Medulla oblongata (tissue), 1 donor: Measurements from ENCODE around the gene MRM2.
"Not testable (repeated sequence)": the region's sequence is repeated elsewhere in the genome, so short reads cannot be mapped to it uniquely, and the experiment has no call there.

ENCODE experiments used
- DNase-seq: peaks from one replicate; pipeline ENCODE4 v3.0.0-alpha.2; 2015; ENCODE audit errors: extremely low spot score

Gene MRM2

DNA sequence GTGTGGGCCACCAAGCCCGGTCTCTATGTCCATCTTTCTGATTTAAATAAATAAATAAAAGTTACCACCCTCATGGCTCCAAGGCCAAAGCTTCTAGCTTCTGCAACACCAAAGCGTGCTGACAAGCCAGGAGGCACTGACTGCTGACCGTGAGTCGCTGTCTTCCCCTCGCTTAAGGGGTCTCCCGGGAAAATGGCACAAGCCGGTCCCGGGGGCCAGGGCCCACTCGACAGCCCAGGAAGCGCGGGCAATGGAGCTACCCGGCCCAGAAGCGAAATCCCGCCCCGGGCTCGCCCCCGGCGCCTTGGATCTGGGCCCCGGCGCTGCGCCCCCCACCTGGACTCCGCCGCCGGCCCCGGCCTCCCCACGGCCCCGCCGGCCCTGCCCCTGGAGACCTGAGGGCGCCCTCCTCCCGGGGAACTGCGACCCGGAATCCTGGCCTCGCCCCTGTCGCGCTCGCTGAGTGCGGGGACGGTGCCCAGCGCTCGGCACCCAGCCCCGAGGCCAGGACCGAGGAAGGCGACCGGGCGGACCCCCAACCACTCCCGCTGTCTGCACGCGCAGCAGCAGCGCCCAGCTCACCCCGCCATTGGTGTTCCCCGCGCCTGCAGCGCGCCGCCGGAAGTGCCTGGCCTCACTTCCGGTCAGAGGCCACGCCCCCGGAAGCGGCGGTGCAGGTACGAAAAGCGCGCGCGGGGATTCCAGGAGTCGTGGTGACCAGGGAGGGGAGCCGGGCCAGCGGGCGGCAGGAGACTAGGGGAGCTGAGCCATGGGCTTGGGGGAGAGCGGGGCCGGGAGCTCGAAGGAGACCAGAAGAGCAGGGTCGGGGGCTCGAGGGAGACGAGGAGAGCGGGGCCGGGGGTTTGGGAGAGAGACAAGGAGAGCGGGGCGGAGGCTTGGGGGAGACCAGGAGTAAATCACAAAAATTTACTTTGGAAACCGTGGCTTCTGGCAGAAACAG lies at the start of gene MRM2, which contains the start of gene NUDT1:
Gene MRM2 (minus strand): TSS at position 626 of the 961 bp plus-strand sequence. CDS start 36 bp downstream, at position 590.
Gene NUDT1 (plus strand): TSS at position 647 of the 961 bp plus-strand sequence. CDS start 2,349 bp downstream, outside the sequence.
- peak; percentile 82 for DNase-seq

DNA sequence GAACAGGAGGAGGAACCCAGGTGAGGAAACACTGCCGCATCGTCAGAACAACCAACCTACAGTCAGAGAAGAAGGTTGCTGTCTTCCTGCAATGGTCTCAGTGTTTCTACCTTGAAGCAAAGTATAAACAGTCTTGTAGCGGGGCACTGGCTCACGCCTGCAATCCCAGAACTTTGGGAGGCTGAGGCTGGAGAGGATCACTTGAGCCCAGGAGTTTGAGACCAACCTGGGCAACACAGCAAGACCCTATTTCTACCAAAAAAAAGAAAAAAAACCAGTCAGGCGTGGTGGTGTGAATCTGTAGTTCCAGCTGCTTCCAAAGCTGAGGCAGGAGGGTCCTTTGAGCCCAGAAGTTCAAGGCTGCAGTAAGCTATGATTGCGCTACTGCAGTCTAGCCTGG lies 48.9 kb upstream of the MRM2 start:
- no peak for DNase-seq

DNA sequence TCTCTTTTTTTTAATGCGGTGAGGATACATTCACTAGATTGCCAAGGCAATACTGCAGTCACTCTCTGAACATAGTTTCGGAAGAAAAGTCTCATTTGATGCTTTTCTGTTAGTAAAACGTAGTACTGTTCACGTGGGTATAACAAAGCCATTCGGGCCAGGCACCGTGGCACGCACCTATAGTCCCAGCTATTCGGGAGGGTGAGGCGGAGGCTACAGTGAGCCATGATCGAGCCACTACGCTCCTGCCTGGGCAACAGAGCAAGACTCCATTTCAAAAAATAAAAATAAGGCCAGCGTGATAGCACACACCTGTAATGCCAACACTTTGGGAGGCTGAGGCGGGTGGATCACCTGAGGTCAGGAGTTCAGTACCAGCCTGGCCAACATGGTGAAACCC lies 47.6 kb upstream of the MRM2 start:
- no peak for DNase-seq

DNA sequence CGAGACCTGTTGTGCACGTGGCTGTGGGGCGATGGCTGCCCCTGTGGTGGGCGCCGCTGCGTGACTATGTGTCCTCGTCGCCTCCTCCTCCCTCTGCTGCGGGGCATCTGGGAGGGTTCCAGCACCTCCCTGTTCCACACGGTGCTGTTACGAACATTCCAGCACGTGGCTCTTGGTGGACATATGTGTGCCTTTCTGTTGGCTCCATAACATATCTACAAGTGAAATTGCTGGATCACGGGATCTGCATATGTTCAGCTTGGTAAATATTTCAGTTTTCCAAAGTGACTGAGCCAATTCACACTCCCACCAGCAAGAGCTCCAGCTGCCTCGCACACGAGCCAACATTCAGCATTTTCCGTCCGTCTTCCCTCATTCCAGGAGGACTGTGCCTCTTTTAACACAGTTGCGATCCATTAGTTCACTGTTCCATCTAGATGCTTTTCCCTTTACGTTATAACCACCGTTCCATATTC lies 47.1 kb upstream of the MRM2 start:
- DNase-seq, result no peak

DNA sequence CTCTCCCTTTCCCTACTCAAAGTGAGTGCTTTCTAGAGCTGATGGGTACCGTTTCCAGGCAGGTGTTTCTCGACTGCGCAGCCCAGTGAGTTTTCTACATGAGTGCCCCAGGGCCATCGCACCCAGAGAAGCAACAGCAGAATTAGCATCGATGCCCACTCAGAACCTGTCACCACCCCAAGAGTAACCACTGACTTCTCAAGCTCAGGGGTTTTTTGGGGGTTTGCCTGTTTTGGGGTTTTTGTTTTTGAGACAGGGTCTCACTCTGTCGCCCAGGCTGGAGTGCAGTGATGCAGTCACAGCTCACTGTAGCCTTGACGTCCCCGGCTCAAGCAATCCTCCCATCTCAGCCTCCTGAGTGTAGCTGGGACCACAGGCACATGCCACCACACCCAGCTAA lies 46.5 kb upstream of the MRM2 start:
- DNase-seq, result no peak

DNA sequence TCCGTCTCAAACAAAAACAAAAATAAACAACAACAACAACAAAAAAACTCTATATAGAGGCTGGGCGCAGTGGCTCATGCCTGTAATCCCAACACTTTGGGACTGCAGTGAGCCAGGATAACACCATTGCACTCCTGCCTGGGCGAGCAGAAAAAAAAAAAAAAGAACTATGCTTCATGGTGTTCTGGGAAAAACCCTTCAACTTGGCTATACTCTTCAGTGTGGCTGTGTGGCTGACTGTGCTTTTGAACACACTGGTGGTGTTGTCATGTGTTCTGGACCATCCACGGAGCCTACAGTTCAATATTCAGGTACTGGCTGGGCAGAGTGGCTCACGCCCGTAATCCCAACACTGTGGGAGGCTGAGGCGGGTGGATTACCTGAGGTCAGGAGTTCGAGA lies 45.7 kb upstream of the MRM2 start:
- DNase-seq, result no peak

DNA sequence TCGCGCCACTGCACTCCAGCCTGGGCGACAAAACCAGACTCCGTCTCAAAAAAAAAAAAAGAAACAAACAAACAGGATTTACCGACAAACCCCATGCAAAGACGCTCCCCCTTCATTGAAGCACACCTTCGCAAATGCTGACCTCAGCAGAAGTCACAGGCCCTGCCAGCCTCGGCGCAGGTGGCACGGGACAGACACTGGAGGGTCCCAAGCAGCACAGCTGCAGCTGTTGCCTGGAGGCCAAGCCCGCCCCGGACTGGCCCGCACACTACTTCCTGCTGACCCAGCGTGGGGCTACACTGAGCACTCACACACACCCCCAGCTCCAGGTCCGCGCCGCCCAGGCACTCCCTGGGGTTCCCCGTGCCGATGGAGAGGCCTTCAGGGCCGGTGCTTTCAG lies 41.1 kb upstream of the MRM2 start:
- DNase-seq, result no peak

DNA sequence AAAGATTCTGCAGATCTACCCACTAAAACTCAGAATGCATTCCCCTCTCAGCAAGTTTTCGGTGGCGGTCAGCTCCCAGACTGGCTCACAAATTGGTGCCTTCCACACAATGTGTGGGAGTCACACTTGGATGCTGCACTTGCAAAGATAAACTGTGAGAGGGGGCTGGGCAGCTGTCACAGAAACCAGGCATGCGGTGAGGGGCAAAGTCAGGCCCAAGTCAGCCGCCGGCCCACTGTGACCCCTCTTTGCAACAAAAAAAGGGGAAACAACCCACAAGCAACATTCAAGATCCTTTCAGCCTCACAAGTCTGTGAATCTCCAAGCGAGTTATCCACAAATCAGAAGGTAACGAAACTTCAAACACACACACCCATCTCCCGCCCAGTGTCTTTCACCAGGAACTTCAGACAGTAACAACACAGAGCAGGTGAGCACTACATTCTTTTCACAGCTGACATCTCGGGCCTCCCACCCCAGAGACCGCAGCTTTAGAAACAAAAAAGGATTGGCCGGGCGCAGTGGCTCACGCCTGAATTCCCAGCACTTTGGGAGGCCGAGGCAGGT lies 40.3 kb upstream of the MRM2 start:
- no peak for DNase-seq

DNA sequence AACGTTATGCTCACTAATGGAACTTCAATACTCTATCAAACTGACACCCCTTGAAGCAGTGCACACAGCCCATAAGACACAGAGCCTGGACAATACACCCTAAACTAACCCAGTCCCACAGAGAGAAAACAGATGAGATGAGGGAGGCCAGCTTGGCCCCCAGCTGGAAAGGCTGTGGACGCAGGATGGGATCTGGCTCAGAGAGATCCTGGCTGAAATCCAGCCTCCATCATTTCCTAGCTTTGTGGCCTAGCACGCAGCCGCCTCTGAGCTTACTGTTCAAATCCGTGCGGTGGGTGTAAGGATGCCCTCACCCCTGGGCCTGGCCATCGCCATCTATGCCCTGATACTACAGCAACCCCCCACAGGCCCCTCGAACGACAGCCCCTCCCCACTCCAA lies 39.5 kb upstream of the MRM2 start:
- peak; percentile 59 for DNase-seq

DNA sequence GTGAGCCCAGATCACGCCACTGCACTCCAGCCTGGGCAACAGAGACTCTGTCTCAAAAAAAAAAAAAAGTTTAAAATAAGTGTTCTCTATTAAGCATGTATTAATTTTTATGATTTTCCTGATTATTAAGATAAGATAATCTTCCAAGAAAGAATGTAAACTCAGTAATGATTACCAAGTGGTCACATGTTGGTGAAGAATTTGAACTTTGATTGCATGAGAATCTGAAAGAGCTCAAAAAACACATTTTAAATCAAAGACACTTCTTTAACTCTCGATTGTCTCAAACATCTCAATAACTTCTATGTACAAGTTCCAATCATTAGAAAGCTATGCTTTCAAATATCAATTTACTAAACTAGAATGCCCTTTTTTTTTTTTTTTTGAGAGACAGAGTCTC lies 38.4 kb upstream of the MRM2 start:
- DNase-seq, result no peak

DNA sequence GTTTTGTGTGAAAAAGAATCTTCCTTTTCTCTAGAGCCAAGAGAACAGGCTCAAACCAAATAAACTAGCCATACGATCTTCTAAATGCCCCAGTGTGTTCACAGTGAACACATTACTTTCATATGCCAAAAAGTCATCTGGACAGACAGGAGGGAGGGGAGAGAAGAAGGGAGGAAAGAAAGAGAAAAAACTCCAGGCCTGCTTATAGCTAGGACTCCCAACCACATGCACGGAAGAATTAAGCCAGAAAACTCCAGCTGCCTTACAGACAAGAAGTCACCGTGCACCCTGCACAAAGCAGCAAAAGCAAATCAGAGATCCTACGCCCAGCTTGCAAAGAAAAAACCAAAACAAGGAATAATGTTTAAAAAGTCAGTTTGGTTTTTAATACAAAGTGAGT lies 37.9 kb upstream of the MRM2 start:
- no peak for DNase-seq

DNA sequence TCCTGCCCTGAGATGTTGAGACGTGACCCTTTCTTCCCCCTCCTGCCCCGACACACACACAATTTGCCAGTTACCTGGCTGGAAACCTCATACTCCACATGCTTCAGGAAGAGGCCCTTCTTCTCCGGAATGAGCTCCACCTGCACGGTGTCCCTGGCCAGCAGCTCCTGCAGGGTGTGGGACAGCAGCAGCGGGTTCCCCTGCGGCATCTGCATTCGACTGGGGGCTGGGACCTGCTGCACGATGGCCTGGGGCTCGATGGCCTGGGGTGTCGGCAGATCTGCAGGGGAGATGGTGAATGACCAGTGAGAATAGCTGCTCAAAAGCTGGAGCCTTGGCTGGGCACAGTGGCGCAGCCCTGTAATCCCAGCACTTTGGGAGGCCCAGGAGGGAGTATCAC lies 36.0 kb upstream of the MRM2 start:
- DNase-seq, result no peak

DNA sequence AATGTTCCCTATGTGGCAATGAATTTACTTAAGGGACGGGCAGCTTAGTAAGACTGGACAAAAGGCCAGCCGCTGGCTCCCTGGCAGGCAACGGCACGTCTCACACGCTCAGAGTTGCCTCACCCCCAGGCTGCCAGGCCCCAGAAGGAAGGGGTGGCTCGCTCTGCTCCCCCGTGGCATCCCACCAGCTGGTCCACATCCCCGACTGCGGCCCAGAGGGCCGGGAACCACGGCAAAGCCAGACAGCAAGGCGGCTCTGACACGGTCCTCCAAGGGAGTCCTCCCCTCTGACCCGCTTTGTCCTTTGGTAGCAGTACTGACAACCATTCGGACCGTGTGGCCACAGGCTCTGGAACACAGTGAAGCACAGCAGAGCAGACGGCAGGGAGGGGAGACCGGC lies 34.1 kb upstream of the MRM2 start:
- DNase-seq, result peak; percentile 9

DNA sequence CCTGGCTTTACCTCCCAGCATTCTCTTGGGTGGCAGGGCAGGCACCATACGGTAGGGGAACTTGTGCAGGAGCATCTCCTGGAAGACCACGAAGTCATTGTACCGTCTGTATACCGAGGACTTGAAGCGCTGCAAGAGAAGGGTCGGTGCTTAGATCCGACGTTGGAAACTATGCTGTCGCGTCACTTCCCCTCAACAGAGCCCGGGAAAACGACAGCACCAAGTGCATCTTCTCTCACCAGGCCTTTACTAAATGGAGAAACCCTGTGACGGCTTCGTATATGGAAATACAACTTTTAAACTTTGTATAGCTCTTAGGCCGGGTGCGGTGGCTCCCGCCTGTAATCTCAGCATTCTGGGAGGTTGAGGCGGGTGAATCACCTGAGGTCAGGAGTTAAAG lies 33.1 kb upstream of the MRM2 start:
- DNase-seq, result no peak

DNA sequence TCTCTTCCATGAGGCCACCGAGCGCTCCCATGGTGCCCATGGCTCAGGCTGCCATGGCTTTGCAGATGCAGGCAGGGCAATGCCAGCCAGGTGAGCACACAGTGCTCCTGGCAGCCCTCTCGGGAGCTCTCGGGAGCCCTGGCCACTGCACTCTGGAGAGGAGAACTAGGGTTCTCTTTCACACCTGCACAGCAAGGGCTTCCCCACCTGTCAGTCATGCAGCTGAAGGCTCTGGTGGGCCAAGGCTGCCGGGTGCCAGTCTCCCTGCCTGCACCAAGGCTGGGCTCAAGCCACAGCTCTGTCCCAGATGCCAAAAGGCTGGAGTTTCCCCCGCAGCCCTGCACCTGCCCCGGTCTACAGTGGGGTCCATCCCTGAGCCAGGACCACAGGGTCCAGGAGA lies 32.7 kb upstream of the MRM2 start:
- no peak for DNase-seq

DNA sequence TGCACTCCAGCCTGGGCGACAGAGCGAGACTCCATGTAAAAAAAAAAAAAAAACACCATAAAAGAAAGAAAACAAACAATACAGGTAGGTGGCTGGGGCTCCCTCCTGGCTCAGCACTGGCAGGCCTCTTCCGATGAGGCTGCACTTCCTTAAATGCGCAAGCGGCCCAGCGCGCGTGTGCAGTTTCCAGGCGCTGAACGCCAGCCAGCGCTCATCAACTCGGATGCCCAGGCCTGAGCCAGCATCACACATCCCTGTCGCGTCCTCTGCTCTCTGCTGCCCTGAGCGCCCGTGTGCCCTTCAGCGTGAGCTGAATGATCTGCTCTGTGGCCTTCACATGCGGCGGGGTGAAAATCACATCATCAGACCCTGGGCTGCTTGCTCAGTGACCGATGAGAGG lies 31.9 kb upstream of the MRM2 start:
- no peak for DNase-seq

DNA sequence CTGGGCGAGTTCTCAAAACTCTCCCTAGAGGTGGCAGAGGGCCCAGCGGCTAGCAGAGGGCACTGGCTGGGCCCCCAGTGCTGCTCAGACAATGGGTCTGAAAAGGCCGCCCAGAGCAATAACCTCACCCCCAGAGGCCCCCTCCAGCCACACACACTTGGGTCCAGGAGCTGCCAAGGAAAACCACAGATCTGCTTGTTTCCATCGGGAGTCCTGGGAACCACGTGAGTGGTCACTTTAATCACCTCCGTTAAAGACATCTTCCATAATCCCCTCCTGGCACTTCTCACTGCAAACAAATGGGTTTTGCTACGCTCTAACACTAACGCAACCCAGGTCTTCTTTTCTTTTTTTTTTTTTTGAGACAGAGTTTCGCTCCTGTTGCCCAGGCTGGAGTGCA lies 30.0 kb upstream of the MRM2 start:
- peak; percentile 6 for DNase-seq

DNA sequence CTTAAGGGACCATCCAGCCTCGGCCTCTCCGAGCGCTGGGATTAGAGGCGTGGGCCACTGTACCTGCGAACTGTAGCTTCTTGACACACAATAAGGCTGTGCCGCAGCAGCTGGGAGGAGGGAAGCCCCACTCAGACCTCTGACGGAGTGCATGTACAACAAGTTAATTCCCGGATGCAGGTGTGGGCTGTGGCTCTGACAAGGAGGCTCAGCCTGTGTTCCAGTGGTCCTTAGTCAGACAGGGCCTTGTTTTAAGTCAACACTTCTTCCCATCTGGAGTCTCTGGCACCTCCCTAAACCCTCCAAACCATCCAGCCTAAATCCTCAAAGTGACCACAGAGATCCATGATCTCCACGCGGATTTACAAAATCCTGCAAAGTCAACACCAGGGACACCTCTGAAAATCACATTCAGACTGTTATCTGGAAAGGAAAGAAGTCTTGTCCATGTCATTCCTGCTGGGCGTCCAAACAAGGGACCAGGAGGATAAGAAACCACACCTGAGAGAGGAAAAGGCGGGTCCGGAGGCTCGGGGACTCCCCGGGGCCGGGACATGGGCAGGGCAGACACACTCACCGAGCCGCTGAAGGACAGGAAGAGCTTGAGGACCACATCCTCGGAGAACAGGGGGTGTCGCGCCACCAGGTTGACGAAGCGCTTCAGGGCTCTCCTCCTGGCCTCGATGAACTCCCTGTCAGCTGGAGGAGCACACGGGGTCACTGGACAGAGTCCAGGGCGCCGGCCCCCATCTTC lies 29.4 kb upstream of the MRM2 start:
- no peak for DNase-seq

DNA sequence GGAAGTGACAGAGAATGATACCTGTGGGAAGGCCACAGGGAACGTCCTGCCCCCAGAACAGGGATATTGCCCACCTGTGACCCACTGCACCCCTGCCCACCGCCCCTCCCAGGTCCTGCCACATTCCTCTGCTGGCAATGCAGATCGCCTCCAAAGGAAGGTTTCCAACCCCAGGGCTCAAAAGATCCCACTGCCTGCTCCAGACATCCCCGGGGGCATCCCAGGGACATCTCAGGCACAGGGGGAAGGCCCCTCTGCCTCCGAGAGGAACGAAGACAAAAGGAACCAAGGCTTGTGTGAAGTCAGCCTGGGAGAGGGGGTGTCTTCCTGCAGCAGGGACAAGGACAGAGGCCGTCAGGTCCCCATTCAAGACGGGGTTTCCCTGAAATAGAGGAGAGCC lies 28.5 kb upstream of the MRM2 start:
- DNase-seq, result no peak

DNA sequence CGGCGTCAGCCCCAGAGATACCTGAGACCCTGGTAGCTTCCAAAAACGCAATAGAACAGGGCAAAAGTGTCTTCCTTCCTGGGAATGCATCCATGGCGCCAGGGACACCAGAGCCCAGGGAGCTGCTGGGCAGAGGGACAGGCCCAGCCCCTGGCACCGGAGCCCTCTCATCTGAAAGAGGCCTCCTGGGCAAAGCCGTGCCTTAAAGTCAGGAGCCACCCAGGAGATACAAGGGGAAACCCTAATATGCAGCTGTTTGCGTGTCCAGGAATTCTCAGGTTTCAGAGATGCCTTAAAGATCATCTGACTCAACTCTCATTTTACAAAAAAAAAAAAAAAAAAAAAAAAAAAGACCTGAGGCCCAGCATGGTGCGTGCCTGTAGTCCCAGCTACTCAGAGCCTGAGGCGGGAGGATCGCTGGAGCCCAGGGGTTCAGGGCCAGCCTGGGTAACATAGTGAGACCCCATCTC lies 28.0 kb upstream of the MRM2 start:
- no peak for DNase-seq

DNA sequence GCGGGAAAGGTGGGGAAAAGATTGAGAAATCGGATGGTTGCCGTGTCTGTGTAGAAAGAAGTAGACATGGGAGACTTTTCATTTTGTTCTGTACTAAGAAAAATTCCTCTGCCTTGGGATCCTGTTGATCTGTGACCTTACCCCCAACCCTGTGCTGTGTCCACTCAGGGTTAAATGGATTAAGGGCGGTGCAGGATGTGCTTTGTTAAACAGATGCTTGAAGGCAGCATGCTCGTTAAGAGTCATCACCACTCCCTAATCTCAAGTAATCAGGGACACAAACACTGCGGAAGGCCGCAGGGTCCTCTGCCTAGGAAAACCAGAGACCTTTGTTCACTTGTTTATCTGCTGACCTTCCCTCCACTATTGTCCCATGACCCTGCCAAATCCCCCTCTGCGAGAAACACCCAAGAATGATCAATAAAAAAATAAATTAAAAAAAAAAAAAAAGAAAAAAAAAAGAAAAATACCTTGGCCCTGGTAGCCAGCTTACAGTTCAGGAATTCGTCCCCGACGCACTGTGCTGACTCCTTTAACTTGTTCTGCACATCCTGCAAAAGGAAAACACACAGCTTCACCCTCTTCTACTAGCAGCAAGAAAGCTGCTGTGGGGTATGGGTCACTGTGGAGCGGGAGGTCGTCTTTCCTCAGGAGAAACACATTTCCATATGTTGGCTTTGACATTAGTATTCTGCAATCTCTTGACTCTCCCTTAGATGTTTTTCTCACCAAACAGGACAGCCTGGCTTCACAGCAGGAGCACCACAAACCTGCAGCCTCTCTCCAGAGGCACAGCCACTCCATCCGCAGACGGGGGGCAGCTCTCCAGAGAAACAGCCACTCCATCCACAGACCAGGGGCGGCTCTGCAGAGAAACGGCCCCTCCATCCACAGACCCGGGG lies 27.3 kb upstream of the MRM2 start:
- DNase-seq, result not testable (repeated sequence)
